Caco-2 (cell line): ENCODE results near the gene NOXO1. TPM values are rescaled to one million over a fixed set of nuclear protein-coding genes. Genes with fewer than 3 reads are reported as not detected.
"Not testable (repeated sequence)": the region's sequence is repeated elsewhere in the genome, so short reads cannot be mapped to it uniquely, and the experiment has no call there.

ENCODE experiments used
- BruUV-seq: library from RNA; stranded (reverse); fragments of 400-500 nt; replicated peaks from 2 replicates; lab custom pipeline; 2021; lab: Mats Ljungman, UMichigan
- CTCF ChIA-PET: fragments of 300-600 bp; sonication (Branson Sonifier 250); formaldehyde crosslinking; loops from one replicate; lab custom pipeline; 2022; ENCODE audit warnings: antibody characterized with exemption; lab: Charles Lee
- POLR2A ChIA-PET: fragments of 300-600 bp; sonication (Branson Sonifier 250); formaldehyde crosslinking; loops from one replicate; lab custom pipeline; 2022; ENCODE audit warnings: antibody characterized with exemption; lab: Charles Lee
- DNase-seq, 2 experiments: peaks; one replicate each; pipeline versions ENCODE4 v3.0.0 to v3.0.0-alpha.2; 2020 to 2022
- H3K27me3 ChIP-seq: replicated peaks from 2 replicates; pipeline ENCODE4 v1.6.0; 2011; ENCODE audit warnings: low read length; ENCODE audit not compliant: control insufficient read depth, insufficient read depth
- H3K36me3 ChIP-seq: 2 replicates; pipeline ENCODE4 v1.5.1; 2011; ENCODE audit warnings: low read length; ENCODE audit not compliant: control insufficient read depth, insufficient read depth
- H3K4me1 ChIP-seq: fragments of 250-450 bp; sonication (Bioruptor Pico); 2 replicates; pipeline ENCODE4 v1.5.1; 2020; ENCODE audit warnings: mild to moderate bottlenecking
- H3K4me3 ChIP-seq: 2 replicates; pipeline ENCODE4 v1.5.1; 2011; ENCODE audit warnings: low read depth, mild to moderate bottlenecking, control low read depth, low read length
- H3K9me3 ChIP-seq: fragments of 250-450 bp; sonication (Bioruptor Pico); 2 replicates; pipeline ENCODE4 v1.5.1; 2020; ENCODE audit warnings: mild to moderate bottlenecking, moderate library complexity
- H3K27ac Mint-ChIP-seq: one replicate; pipeline ENCODE4 v1.8.0; 2022; ENCODE audit warnings: mixed read lengths; ENCODE audit not compliant: unreplicated experiment
- H3K27me3 Mint-ChIP-seq: one replicate; pipeline ENCODE4 v1.8.0; 2022; ENCODE audit warnings: mixed read lengths; ENCODE audit not compliant: insufficient read depth, unreplicated experiment
- H3K36me3 Mint-ChIP-seq: one replicate; pipeline ENCODE4 v1.8.0; 2022; ENCODE audit warnings: mild to moderate bottlenecking, mixed read lengths; ENCODE audit not compliant: insufficient read depth, unreplicated experiment
- H3K4me1 Mint-ChIP-seq: one replicate; pipeline ENCODE4 v1.8.0; 2022; ENCODE audit warnings: low read depth, mixed read lengths; ENCODE audit not compliant: unreplicated experiment
- H3K4me3 Mint-ChIP-seq: one replicate; pipeline ENCODE4 v1.8.0; 2022; ENCODE audit warnings: mild to moderate bottlenecking, moderate library complexity, mixed read lengths; ENCODE audit not compliant: unreplicated experiment
- H3K9me3 Mint-ChIP-seq: one replicate; pipeline ENCODE4 v1.8.0; 2022; ENCODE audit warnings: mixed read lengths; ENCODE audit not compliant: unreplicated experiment
- CTCF ChIP-seq, 2 experiments: fragments of 200-600 bp in 1 of 2; IDR thresholded peaks; 1 replicate in 1 of 2; 2 replicates in 1 of 2; pipeline versions ENCODE4 v1.5.1 to v1.8.0; 2011 to 2022; ENCODE audit warnings: antibody characterized with exemption in 1 of 2, control low read depth in 1 of 2, inconsistent platforms in 1 of 2, low read depth in 1 of 2, low read length in 1 of 2, mild to moderate bottlenecking in 1 of 2, moderate library complexity in 1 of 2; ENCODE audit not compliant: insufficient read depth in 1 of 2, severe bottlenecking in 1 of 2, unreplicated experiment in 1 of 2
- intact Hi-C: fragments of 100-400 bp; cut with micrococcal nuclease; formaldehyde crosslinking; loops from one replicate; pipeline ENCODE4 v1.10.0; 2022; ENCODE audit not compliant: unreplicated experiment
- total RNA-seq: library from RNA; stranded (reverse); gene quantifications from 2 replicates; pipeline ENCODE4 v1.2.3, GENCODE V29; 2022

Gene NOXO1
- total RNA-seq, 1 experiment from 2014 or later, result 1.1 TPM

GRCh38 chr16:1959269-1960039 is 21.8 kb downstream of the NOXO1 start, which contains the start of gene NDUFB10:
Gene NDUFB10 (plus strand): TSS chr16:1959538. CDS start chr16:1959625, 87 bp downstream.
- H3K4me3 ChIP-seq, result peak within 1 kb of the TSS; percentile 76
- intact Hi-C loops, result no loop called here
- CTCF ChIA-PET, result interaction anchor here (1.2 kb wide), 1 partner anchor 18 kb away, joined by 3 read pairs; no protein-coding TSS in a partner anchor
- peaks cover 8% of the 10 kb centered on the region for H3K36me3 ChIP-seq
- no peaks in the 10 kb centered on the region for H3K9me3 ChIP-seq
- peak; percentile 92 to 96 for DNase-seq
- BruUV-seq, result no TSS peak
- no peaks in the 10 kb centered on the region for H3K9me3 Mint-ChIP-seq
- H3K27ac Mint-ChIP-seq, result peak within 1 kb of the TSS; percentile 87
- H3K27me3 Mint-ChIP-seq, result no peaks in the 10 kb centered on the region
- TF ChIP-seq CTCF (IDR thresholded peaks at IDR 0.05; ENCODE audit: insufficient read depth in 1 of 2, low read depth in 1 of 2, low read length in 1 of 2, severe bottlenecking in 1 of 2, unreplicated experiment in 1 of 2), result peak; percentile 46 to 49
- H3K4me1 Mint-ChIP-seq, result peaks cover 22% of the 10 kb centered on the region
- peaks cover 54% of the 10 kb centered on the region for H3K36me3 Mint-ChIP-seq
- no peaks in the 10 kb centered on the region for H3K27me3 ChIP-seq
- peak within 1 kb of the TSS; percentile 89 for H3K4me3 Mint-ChIP-seq
- peaks cover 17% of the 10 kb centered on the region for H3K4me1 ChIP-seq
- POLR2A ChIA-PET, result no interaction called here

- no peak for TF ChIP-seq CTCF (IDR thresholded peaks at IDR 0.05; ENCODE audit: insufficient read depth in 1 of 2, low read depth in 1 of 2, low read length in 1 of 2, severe bottlenecking in 1 of 2, unreplicated experiment in 1 of 2)
- CTCF ChIA-PET, result interaction anchor here (1.2 kb wide), 1 partner anchor 18 kb away, joined by 3 read pairs; no protein-coding TSS in a partner anchor
- Histone ChIP-seq H3K36me3 (peaks cover 6% of the 10 kb centered on the region), H3K4me3 (no peak overlapping the region), H3K4me1 (peaks cover 17% of the 10 kb centered on the region), H3K27me3 (no peaks in the 10 kb centered on the region), H3K9me3 (no peaks in the 10 kb centered on the region)
- BruUV-seq, result no TSS peak
- Mint-ChIP-seq H3K9me3 (no peaks in the 10 kb centered on the region), H3K27ac (no peak overlapping the region), H3K27me3 (no peaks in the 10 kb centered on the region), H3K4me3 (peak overlapping the region; percentile 89), H3K36me3 (peaks cover 47% of the 10 kb centered on the region), H3K4me1 (peaks cover 21% of the 10 kb centered on the region)
- DNase-seq, result no peak
- intact Hi-C loops, result no loop called here
- POLR2A ChIA-PET, result no interaction called here
Measured at GRCh38 chr16:1958715-1959268, 22.5 kb downstream of the NOXO1 start.

GRCh38 chr16:1958143-1958491 is 23.2 kb downstream of the NOXO1 start:
- H3K9me3 Mint-ChIP-seq, H3K36me3 ChIP-seq, BruUV-seq, intact Hi-C loops, H3K9me3 ChIP-seq, H3K27ac Mint-ChIP-seq, H3K4me3 Mint-ChIP-seq, H3K27me3 Mint-ChIP-seq, H3K27me3 ChIP-seq, DNase-seq, H3K4me3 ChIP-seq: not testable (repeated sequence)
- peaks cover 41% of the 10 kb centered on the region for H3K36me3 Mint-ChIP-seq
- ChIA-PET CTCF (interaction anchor here (1.2 kb wide), 1 partner anchor 17 kb away, joined by 3 read pairs; no protein-coding TSS in a partner anchor), POLR2A (interaction anchor here (0.7 kb wide), 1 partner anchor 1616 kb away, joined by 4 read pairs; no protein-coding TSS in a partner anchor)
- H3K4me1 Mint-ChIP-seq, result peaks cover 14% of the 10 kb centered on the region
- peaks cover 14% of the 10 kb centered on the region for H3K4me1 ChIP-seq

- H3K36me3 ChIP-seq, H3K27me3 Mint-ChIP-seq, H3K4me3 Mint-ChIP-seq, H3K9me3 Mint-ChIP-seq, H3K27ac Mint-ChIP-seq, CTCF ChIA-PET, H3K4me1 ChIP-seq, intact Hi-C loops, DNase-seq, H3K4me3 ChIP-seq, H3K9me3 ChIP-seq, BruUV-seq, H3K27me3 ChIP-seq: not testable (repeated sequence)
- Mint-ChIP-seq H3K4me1 (peaks cover 10% of the 10 kb centered on the region), H3K36me3 (peaks cover 35% of the 10 kb centered on the region)
- POLR2A ChIA-PET, result interaction anchor here (0.7 kb wide), 1 partner anchor 1615 kb away, joined by 4 read pairs; no protein-coding TSS in a partner anchor
Measured at GRCh38 chr16:1957434-1958142, 23.7 kb downstream of the NOXO1 start.
